ELR (cell line): ENCODE data around the gene LYRM2.
"Not testable (repeated sequence)": the region's sequence is repeated elsewhere in the genome, so short reads cannot be mapped to it uniquely, and the experiment has no call there.

Experiments
- DNase-seq: peaks from one replicate; pipeline ENCODE4 v3.0.0-alpha.2; 2015; ENCODE audit warnings: low read depth

The LYRM2 gene

DNA sequence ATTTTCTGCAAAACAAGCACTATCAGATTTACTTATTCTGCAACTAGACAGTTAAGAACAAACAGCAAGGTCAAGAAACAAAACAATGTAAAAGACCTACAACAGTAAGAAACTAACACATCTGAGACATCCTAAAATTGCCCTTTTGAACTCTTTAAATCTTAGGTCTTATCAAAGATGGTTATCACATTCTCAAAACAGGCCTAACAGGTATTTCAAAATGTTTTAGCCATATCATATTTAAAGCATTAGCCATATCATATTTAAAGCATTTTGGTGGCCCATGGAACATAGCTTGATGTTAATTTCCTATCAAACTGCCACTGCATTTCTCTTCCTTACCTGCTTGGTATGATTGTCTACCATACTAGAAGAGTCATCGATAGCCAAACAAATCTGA, 11.1 kb upstream of the LYRM2 start:
- no peak for DNase-seq

DNA sequence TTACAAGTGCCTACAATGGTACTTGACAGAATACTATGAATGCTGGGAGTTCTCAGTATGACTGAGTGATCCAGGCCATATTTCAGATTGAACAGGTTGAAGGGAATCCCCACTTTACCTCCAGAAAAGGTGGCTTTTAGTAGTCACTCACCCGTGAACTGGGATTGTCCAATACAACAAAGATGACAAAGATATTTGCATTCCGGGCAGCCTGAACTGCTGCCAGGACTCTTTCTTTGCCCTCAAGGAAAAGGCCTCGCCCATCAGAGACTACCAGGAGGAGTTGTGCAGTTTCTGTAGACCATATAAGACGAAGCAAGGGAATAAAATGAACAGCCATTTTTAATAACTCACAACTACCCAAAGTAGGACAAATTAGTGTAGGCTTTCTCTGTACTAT, 6.3 kb upstream of the LYRM2 start:
- no peak for DNase-seq

DNA sequence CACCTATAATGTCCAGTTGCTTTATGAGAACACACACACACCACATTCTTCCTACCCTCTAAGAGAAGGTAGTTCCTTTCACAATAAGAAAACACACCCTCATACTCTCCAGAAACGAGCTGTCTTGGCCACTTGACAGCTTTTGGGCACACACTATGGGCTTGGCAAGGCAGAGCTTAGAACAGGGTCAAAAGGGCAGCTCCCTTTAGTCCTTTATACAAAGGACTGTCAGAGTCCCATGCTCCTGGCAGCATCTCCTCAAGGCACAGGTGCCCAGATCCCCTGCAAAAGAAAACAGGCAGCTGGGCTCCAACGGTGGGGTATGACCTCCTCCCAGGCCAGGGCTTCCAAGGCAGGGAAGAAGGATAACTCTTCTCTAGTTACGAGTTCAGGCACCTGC, 4.9 kb upstream of the LYRM2 start:
- no peak for DNase-seq

DNA sequence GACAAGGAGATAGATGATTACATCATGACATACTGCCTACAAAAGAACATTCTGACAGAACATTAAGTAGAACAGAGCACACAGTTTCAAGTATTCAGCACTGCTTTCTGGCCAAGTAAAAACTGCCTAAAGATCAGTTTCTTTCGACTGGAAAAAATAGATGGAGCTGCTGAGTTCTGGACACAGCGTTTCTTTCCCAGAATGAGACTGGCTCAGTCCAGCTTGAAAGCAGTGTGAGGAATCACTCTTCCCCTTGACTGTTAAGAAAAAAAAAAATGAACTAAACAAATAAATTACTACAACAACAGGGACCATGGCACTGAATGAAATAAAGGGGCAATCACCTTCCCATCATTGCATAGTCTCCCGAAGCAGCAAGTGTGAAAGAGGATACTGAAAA, 4.4 kb upstream of the LYRM2 start:
- no peak for DNase-seq

DNA sequence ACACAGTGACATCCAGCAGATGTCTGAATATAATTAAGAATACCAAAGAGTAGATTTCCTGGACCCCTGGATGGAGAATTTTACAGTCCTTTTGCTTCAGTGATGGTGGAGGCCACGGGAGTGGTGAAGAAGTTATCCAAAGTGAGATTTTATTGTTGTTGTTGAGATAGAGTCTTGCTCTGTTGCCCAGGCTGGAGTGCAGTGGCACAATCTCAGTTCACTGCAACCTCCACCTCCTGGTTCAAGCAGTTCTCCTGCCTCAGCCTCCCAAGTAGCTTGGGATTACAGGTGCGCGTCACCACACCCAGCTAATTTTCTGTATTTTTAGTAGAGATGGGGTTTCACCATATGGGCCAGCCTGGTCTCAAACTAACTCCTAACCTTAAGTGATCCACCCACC, 3.0 kb upstream of the LYRM2 start:
- not testable (repeated sequence) for DNase-seq

DNA sequence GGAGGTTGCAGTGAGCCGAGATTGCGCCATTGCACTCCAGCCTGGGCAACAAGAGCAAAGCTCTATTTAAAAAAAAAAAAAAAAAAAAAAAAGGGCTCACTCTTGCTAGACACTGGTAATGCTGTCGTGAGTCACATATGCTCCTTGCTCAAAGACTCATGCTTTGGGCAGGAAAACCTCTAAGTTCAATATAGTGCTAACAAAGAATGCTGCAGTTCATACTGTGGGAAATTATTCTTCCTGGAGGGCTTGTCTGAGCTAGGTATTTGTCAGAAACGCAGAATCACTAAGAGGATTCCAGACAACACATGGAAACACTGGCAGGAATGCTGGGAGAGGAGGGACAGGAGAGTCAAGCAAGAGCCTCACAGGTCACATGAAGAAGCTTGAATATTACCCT, 2.3 kb upstream of the LYRM2 start:
- DNase-seq: peak; percentile 85

DNA sequence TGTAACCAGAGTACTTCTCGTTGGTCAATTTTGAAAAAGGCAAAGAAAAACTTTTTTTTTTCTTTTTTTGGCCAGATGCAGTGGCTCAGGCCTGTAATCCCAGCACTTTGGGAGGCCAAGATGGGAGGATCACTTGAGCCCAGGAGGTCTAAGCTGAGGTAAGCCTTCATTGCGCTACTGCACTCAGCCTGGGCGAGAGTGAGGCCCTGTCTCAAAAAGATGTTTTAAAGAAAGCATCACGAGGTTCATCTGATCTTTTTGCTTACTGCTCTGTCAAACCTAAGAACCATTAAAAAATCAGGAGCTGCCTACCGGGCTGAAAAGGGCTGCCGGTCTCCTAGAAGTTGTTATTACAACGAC, 607 bp downstream of the LYRM2 start:
- DNase-seq: no peak

DNA sequence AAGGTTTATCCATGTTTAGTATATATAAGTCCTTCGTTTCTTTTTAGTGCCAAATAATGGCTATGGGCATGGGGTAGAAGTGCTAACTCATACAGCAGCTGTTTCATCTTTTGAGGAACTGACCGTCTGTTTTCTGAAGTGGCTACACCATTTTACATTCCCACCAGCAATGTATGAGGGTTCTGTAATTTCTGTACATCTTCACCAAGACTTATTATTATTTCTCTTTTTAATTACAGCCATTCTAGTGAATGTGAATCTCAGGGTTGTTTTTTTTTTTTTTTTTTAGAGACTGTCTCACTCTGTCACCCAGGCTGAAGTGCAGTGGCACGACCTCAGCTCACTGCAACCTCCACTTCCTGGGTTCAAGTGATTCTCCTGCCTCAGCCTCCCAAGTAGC, 2.1 kb downstream of the LYRM2 start:
- not testable (repeated sequence) for DNase-seq

DNA sequence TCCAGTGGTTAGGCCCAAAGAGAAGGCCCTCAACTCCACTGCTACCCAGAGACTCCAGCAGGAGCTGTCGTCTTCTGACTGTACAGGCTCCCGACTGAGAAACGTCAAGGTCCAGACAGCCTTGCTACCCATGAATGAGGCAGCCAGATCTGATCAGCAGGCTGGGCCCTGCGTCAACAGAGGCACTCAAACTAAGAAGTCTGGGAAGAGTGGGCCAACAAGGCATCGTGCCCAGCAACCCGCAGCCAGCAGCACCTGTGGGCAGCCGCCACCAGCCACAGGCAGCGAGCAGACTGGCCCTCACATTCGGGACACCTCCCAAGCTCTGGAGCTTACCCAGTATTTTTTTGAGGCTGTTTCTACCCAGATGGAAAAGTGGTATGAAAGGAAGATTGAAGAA, 8.1 kb downstream of the LYRM2 start:
- DNase-seq: no peak

DNA sequence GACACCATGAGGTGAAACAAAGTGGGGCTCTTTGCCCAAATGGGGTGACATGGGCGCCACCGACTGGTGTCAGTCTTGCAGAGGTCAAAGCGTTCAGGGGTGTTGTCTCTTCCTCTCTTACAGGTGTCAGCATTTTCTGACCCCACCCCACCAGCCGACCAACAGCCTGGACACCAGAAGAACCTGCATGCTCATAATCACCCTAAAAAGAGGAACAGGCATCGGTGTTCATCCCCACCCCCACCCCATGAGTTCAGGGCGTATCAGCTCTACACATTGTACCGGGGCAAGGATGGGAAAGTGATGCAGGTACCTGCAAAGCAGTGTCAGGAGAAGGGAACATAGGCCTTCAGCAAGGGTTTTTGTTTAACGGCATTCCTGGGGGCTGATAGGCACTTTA, 14.8 kb downstream of the LYRM2 start:
- DNase-seq: no peak

DNA sequence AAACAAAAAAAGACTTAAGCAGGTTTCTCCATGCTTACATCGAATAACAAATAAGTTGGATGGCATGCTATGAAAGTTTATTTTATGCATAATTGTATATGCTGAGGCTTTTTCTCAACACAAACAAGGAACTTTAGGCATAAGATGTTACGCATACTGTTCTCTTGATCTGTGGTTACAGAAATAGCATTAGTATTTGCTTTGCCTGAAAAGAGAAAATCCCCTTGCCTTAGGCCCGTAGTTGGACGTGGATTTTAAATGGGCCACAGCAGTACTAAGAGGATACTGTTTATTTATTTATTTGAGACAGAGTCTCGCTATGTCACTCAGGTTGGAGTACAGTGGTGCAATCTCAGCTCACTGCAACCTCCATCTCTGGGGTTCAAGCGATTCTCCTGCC, 19.0 kb downstream of the LYRM2 start:
- DNase-seq: no peak

DNA sequence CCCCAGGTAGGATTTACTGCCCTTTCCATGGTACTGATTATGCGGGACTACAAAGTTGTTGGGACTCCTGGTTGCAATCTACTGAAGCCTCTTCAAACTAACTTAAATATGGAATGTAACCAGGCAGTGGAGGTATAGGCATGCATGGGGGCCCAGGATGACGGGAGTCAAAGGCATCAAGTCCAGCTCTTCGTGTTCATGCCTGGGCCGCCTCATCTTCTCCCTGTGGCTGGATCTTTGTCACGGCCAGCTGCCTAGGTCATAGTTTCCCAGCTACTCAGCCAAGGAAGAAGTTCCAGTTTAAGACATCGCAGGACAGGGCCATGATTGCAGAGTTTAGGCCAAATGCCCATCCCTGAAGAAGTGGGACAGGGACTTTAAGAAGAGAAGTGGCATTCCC, 20.5 kb downstream of the LYRM2 start:
- DNase-seq: no peak

DNA sequence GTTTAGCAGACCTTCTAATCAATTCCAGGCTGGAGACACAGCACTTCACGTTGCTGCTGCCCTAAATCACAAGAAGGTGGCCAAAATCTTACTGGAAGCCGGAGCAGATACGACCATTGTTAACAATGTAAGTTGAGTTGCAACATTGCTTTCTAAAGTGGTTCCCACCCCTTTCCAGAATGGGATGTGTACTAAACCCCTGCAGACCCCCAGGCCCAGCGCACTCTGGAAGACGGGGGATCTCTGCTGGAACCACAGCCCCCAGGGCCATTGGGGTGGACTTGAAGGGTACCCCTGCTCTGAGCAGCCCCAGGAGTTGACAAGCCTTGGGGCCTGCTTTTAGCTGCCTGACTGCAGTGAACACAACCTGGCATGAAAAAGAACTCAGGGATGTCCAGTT, 22.0 kb downstream of the LYRM2 start:
- no peak for DNase-seq

DNA sequence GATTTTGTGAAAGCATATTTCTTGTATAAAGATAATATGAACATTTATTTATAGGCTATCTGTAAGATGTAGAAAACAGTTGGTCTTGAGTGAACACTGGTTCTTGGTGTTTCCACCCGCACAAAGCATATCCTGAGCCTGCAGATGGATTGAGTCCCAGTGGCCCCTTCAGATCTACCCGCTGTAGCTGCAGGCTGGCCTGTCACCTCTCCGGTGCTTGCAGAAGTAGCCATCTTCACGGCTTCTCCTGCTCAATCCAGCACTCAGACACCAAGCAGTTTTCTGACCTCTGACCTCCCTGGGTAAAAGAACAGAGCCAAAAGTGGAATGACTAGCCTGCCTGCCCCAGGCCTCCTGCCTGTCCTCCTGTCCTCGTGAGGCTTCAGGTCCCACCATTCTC, 22.7 kb downstream of the LYRM2 start:
- no peak for DNase-seq

DNA sequence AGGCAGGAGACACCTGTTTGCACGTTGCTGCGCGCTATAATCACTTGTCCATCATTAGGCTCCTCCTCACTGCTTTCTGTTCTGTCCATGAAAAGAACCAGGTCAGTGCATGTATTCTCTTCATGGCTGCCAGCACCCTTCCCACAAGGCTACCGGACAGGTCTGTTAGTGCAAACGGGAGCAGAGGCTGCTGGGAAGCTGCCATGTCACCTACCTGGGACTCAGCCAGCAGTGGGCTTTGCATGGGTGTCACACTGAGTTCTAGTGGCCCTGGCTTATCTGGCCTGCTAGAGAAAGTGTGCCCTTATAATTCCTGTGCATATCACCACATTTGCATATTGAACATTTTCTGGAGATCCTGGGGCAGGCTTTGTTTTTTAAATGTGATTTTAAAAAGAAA, 24.8 kb downstream of the LYRM2 start:
- DNase-seq: no peak

DNA sequence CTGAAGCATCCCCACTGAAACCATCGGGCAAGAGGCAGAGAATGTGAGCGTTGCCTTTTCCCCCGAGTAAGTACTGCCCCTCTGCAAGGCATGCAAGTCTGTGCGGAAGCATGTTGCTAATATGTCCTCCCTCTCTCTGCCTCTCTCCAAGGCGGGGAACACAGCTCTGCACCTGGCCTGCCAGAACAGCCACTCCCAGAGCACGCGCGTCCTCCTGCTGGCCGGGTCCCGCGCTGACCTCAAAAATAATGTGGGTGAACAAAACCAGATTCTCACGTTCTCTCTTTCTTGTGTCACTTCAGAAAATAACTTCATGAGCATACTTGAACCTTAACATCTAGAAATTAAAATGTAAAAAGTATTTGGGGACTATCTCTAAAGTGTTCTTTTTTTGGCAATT, 26.4 kb downstream of the LYRM2 start:
- DNase-seq: no peak

DNA sequence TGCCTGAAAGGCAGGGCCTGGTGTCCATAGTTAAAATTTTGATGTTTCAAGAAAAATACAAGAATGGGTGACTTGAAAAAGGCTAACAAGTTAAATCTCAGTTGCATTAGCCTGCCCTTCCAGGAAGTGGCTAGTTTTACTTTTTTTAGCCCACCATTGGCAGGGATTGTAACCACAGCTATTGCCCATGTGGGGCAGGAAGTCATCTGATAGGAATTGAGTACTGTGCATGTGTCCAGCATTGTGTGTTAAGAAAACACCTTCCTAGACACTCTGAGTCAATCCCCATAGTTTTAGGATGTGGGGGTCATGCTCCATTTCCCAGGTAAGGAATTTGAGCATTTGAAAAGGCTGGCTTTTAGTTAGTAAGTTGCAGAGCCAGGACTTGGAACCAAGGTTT, 26.9 kb downstream of the LYRM2 start:
- DNase-seq: peak; percentile 14

DNA sequence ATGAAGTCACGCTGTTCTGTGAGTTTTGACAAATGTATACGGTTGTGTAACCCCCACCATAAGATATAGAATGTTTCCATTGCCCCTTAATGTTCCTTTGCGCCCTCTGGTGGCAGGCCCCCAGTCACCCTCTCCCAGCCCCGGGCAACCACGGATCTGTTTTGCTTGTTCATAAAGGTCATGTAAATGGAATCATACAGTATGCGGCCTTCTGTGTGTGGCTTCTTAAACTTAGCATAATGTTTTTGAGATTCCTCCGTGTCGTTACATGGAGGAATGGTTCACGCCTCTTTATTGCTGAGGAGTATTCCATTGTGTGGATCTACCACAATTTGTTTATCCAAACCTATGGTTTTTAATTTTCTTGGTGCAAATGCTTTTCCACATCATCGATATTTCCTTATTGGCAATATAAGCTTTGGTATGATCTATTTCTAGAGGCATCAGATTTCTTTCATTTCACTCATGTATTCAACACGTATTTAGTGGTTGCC, 28.4 kb downstream of the LYRM2 start:
- peak; percentile 58 for DNase-seq

DNA sequence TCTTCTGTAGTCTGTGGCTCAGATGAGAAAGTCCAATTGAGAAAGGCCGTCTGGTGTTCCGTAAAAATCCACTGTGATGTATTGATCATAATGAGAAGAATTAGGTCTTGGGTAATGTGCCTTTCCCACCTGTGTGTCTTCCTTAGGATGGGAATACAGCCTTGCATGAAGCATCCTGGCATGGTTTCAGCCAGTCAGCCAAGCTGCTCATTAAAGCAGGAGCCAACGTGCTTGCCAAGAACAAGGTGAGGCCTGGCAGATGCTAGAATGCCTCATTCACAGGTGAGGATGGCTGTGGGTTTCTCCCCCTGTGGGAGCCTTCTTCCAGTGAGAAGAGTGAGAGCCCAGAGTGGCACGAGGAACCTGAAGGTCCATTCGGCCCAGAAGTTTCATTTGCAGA, 32.7 kb downstream of the LYRM2 start:
- no peak for DNase-seq

DNA sequence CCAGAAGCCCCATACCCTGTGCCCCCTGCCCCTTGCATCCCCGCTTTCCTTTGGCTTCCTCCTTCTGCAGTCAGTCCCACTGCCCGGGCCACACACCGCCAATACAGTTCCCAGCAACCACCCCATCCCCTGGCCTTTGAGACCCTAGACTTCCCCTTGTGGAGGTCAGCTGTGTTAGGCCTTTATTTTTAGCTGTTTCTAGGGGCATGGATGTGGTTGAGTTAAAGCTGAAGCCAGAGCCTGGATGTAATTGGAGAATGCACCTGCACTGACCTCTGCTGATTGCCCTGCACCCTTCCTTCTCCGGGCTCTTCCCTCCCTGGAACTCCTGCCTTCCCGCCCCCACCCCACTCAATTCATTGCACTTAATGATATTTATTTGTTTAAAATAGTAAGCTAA, 33.9 kb downstream of the LYRM2 start:
- no peak for DNase-seq

DNA sequence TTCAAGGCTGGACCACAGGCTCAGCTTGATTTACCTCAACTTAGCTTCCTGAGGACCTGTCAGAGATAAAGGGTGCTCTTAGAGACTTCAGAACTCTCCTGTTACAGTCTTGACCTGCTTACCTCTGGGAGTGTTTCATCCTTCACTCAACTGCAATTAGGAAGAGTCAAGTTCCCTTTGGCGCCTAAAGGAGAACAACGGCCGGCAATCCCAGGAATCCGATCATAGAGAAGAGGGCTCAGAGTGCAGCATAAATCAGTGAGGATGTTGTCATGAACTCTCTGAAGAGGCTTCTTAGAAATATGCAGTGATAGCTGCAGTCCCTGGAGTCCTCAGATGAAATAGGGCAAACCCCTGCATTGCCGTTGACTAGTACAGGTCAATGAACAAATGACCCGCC, 36.4 kb downstream of the LYRM2 start:
- DNase-seq: no peak

DNA sequence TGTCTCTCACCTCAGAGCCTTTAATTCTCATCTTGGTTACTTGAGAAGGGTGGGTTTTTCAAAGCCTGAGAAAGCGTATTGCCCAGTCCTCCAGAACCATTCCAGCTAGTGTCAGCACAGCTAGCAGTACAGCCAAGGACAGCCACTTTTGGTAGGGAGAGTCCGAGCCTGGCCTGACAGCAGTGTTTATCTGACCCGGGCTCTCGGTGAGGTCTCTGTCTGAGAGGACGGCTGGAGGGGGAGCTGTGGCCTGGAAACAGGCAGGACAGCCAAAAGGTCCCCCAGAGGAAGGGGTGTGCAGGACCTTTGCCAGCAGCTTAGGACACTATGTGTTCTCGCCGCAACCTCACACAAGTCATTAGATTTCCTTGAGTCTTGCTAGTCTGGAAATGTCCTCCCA, 38.8 kb downstream of the LYRM2 start:
- no peak for DNase-seq

DNA sequence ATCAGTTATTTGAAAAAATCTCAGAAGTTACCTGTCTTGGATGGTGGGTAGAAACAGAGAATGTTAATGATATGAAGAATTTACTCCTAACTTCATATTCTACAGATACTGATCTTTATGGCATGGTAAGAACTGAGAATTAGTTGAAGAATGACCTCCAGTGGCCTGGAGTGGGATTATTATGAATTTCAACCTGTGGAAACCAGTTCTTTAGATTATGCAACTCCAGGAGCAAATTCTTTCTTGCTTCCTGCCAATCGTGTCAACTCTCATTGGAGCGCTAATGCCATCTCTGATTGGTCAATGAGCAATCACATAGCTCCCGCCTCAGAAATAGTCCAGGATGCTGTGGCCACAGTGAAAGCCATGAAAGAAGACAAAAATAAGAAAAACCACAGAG, 40.6 kb downstream of the LYRM2 start:
- peak; percentile 67 for DNase-seq

DNA sequence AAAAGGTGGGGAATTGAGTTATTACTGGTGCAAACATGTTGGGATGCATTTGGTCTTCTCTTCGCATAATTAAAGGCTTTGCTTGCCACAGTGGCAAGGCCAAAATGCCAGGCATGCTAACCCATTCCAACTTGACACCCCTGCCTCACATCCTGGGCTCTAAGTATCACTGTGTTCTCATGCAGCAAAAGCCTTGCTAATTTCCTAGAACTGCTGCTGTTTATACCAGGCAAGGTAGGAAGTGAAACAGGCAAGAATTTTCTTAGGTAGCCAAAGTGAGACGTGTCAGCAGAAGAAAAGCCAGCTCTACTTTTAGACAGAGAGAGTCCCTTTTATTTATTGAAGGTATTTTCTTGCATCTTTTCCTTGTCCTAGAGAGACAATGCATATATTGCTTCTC, 41.2 kb downstream of the LYRM2 start:
- DNase-seq: no peak

DNA sequence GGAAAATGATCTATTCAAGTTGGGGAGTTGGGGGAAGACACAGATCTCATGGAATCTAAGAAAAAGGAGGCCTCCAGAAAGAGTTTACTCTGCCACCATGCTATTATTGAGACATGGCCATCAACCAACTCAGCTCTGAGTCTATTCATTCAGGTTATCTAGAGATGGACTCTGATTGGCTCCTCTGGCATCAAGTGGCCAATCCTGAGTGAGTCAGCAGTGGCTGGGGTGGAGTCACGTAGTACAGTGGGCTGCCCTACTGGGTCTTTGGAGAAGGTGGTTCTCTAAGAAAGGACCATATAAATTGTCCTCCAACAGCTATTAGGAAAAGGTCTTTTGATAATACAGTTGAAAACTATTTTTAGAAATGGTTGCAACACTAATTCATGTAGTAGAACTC, 42.1 kb downstream of the LYRM2 start:
- peak; percentile 6 for DNase-seq
